Measurements from ENCODE around the gene CYLD.

The CYLD gene

DNA sequence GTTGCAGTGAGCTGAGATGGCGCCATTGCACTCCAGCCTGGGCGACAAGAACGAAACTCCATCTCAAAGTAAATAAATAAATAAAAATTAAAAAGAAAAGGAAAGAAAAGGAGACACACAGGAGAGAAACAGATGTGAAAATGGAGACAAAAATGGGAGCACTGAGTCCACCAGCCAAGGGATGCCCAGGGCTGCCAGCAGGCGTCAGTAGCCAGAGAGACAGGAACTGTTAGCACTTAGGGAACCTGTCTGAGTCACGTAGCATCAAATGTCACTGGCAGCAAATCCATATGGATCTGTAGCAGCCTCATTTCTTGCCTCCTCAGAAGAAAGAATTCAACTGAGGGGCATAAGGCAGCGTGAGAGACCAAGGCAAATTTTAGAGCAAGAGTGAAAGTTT is 79.7 kb downstream of the CYLD start:
- DNase-seq, result no peak
- no peak for ATAC-seq

DNA sequence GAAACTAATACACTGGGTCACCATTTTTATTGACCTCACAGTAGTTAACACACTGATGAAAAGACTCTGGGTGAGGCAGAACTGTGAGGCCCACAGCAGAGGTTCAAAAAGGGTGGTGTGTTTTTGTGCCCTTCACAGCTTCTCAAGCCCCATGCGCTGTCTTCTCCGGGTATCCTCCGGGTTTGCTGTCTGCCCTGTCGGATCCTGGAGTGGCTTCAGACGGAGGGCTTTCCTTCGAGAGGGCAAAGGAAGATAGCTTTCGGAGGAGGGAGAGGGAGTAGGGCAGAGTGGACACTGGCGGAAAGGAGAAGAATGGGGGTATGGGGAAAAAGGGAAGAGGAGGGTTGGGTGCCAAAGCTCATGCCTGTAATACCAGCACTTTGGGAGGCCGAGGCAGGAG is 80.8 kb downstream of the CYLD start:
- DNase-seq (no peak), ATAC-seq (no peak)

DNA sequence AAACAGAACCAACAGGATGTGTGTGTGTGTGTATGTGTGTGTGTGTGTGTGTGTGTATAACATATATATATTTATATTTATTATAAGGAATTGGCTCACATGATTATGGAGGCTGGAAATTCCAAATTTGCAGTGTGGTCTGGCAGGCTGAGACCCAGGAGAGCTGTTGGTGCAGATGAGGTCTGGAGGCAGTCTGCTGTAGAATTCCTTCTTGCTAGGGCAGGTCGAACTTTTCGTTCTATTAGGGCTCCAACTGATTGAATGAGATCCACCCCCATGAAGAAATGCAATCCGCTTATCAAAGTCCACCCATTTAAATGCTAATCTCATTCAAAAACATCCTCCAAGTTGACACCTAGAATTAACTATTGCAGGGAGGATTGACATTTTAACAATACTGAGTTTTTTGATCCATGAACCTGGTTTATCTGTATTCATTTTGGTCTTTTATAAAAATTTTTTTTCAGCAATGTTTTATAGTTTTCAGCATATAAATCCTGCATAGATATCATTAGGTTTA is 85.0 kb downstream of the CYLD start:
- ATAC-seq (no peak), DNase-seq (no peak)

DNA sequence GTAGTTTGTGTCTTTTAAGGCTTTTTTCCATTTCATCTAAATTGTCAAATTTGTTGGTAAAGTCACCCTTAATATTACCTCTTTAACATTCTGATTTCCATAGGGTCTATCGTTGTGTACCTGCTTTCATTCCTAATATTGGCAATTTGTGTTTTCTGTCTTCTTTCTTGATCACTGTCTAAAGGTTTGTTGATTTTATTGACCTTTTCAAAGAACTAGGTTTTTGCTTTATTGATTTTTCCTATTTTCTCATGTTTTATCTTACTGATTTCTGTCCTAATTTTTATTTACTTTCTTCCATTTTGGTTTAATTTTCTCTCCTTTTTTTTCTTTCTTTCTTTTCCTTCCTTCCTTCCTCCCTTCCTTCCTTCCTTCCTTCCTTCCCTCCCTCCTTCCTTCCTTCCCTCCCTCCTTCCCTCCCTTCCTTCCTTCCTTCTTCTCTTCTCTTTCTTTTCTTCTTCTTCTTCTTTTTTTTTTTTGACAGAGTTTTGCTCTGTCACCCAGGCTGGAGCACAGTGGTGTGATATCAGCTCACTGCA is 86.3 kb downstream of the CYLD start:
- ATAC-seq (no peak), DNase-seq (no peak)

DNA sequence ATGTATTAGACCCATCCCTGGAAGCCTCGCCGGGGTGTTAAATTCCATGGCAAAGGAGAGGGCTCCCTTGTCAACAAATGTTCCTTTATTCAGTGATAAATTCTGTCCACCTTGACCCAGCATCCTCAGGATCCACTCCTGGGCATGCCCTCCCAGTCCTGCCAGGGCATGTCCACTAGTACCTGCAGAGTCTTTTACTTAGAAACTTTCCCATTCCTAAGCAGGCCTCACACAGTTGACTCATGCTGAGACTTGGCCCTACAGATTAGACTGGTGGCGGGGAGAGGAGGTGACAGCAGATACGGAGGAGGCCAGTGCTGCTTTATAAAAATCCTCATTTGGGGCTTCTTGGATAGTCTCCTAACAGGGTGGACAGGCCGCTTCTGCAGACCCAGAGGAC is 88.8 kb downstream of the CYLD start:
- DNase-seq, result no peak
- ATAC-seq, result no peak

DNA sequence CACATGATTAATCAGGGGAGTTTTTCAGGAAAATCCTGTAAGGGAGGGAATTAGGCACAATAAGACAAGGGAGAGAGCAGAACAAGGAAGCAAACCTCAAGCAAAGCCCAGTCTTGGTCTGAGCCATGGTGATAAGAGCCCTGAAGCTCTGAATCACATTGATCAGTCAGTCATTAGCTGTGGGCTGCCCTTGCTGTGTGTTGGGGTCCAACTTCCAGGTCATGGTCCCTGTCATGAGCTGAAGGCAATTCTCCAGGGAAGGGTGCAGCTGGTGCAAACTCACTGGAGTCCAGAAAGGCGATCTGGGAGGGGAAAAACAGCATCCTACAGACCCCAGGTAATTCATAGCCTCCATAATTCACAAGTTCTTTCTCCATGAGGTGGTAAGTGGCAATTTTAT is 89.9 kb downstream of the CYLD start:
- ATAC-seq (no peak), DNase-seq (no peak)

DNA sequence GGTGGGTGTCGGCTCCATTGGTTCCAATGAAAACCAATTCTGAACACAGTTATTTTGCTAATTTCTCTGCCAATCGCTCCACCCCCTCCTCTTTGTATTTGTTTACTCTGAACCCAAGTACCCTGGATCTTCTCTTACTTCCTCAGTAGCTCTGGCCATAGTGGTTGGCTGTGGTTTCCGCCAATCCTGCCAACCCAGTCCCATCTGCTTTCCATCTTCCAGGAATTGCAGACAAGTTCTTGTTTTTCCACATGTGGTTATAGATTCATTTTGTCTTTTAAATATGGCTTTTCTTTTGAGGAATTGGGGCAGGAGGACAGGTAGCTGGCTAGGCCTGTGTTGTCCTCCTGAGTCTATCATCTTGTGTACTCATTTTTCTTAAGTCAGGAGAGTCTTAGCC is 92.0 kb downstream of the CYLD start:
- ATAC-seq (no peak), DNase-seq (no peak)

DNA sequence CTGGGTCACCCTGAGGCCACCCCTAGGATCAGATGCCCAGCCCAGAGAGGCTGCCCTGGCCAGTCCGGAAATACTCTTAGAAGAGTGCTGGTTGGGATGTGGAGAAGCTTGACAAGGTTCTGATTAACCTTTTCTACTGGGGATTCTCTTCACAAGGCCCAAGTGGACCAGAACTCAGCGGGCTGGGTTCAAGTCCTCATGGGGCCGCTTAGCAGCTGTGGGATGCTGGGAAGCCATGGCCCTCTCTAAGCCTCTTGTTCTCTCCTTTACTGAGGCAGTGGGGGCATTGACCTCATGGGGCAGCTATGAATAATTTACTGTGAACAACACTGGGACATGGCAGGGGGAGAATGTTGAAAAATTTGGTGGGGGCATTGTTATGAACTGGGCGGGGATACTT is 92.8 kb downstream of the CYLD start:
- ATAC-seq, result no peak

DNA sequence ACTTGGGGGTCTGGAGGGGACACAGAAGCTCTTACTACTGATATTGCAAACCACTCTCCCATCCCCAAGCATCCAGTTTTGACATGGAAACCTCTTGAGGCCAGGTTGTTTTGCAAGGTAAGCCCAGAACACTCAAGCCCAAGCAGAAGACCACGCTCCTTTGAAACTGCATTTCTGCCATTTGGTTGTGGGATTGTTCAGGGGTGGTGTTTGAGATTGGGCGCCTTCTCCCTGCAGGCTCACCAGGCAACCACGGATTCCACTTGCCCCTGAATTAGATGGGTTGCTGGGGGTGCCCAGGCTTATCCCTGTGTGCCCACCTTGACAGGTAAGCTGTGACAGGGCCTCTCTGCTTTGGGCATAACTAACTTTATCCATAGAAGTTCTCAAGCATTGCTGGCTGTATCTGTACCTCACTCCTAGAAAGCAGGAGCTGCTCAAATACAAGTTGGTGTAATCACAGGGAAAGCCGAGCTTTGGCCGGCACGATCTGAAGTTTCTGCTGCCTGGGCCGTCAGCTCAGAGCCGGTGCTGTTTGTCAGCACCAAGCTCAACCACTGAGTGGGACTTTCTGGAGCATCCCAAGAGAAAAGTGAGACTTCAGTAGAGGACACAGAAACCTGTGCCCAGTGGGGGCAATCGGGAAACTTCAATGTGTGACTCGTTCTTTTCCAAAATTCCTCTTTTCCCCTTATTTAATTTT is 93.6 kb downstream of the CYLD start:
- ATAC-seq (no peak), DNase-seq (no peak)

More for the DNA sequence above, 92.8 kb downstream of the CYLD start:
- no peak for DNase-seq

DNA sequence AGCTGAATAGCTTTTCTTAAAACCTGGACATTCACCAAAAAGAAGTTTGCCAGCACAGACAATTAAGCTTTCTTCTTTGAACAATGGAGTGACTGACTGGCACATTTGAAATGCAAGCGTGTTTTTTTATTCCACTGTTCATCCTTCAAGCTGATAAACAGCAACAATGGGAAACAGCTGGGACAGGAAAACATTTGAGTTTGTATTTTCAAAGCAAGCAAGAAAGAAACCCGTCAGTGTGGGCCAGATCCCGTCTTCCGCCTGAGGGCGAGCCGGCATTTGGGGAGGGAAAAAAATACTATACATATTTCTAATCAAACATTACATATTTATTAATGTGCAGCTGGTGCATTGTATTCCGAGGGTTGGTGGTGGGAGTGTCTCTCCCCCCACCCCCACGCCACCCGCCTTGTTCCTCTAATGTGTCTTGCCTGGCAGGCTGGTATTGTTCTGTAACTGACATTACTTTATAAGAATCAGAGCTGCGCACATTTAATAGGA is 94.3 kb downstream of the CYLD start:
- DNase-seq (no peak), ATAC-seq (no peak)

DNA sequence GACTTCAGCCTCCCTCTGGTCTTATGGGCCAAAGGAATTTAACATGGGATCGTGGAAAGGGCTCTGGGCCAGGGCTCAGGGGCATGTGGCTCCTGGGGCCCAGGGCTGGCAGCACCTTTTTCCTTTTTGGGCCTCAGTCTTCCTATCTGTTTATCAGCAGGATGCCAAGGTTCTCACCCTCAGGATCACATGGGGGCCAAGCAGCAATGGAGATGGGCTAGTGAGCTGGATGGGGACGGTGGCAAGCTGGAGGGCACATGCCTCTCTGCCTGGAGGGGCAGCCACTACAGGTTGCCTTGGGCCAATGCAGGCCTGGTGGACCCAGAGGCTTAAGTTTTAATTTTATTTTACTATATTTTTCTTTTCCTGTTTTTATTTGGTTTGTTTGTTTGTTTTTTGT is 95.4 kb downstream of the CYLD start:
- ATAC-seq (no peak), DNase-seq (no peak)

DNA sequence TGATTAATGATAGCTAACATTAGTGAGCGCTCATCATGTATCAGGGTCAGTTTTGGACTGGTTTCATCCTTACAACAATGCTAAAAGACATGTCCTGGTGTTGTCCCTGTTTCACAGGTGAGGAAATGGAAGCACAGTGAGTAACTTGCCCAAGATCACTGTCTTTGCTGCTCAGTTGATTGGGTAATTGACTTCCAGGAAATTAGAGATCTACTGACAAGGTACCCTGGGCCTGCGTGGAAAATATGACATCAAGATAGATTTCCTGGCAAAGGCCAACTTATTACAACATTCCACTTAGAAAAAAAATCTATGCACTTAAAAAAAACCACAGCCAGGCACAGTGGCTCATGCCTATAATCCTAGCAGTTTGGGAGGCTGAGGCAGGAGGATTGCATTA is 96.3 kb downstream of the CYLD start:
- DNase-seq (no peak), ATAC-seq (no peak)

DNA sequence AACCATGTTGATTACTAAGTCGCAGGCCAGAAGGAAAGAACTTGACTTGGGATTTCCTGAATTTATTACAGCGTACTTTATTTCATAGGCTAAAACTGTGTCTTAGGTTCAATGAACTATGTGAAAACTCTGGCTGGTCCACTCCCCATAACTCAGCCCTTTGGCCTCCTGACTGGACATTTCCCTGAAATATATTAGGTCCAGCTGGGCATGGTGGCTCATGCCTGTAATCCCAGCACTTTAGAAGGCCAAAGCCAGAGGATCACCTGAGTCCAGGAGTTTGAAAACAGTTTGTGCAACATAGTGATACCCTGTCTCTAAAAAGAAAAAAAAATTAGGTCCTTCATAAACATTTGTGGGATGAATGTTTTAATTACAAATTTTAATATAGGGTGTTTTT is 97.0 kb downstream of the CYLD start:
- ATAC-seq, result no peak
- no peak for DNase-seq

DNA sequence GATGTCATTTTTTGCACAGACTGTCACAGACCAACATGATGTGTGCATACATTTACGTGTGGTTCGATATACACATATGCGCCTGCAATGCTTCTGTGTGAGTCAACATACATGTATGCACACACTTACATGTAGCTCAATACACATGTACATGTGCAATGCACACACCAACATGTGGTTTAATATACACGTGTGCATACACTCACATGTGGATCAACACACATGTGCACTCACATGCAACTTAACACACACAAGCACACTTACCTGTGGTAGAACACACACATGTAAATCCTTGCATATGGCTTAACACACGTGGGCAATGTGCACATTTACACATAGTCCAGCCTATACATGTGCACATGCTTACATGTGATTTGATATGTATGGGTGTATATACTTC is 97.5 kb downstream of the CYLD start:
- ATAC-seq (no peak), DNase-seq (no peak)

DNA sequence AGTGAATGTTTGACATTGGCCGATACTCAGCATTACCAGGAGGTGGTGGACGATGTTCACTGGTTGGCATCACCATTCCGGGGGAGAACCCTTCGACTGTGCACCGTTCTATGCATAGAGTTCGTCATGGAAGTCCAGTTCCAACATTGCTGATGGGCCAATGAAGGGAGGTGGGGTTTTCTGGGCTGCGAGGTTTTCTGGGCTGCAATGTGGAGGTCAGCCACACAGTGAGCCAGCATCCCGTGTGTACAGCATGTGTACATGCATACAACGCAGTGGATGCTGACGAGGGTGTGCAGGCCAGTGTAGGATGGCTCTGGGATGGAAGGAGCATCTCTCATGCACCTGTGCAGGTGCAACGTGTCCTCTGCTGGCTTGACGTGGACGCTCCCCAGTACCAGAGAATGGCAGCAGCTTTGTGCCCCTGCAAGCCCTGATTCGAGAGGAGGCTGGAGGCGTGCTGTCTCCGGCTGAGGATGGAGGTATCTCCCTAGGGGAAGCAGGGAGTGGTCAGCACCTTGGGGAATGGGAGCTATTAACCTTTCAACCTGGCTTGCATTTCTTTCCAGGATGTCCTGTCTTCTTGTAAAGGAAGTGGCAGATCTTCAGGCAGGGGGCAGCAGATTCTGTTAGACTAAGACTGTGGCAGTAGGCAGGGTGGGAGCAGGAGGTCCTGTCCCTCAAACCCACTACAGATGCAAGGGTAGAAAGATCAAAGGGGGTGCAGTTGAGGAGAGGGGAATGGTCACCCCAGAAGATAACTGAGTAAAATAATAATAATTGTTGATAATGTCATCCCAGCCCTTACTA is 98.2 kb downstream of the CYLD start:
- DNase-seq (no peak), ATAC-seq (no peak)

DNA sequence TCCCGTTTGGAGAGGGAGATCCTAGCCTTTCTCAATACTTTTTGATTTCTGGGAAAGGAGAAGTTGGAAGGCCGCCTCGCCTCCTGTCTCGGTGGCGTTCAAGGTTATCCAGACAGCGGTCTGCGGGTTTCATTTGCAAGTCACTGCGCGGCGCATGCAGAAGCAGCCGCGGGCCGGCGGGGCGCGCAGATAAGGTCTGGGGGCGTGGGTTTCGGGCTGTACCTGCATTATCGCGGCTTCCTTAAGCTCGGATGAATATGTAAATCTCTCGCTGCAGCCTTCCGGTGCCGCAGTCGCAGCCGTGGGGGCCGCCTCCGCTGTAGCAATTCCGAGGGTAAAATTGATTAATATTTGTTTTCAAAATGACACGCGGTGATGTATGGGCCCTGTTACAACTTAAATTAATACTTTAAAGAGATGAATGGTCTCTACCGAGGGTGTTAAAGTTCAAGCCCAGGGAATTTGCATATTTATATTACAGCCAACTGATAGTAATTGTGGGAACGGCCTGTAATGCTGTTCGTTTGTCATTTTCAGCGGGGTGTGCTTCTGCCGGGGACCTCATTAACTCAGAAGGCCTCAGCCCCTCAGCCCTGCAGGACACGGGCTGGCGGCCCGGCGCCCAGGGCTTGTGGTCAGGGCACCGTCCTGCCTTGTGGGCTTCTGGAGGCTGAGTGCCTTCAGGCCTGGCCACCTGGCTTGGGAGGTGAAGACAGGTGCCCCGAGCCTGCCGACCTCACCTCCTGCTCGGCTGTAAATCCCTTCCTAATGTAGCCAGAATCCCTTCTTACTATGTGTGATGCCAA is 99.4 kb downstream of the CYLD start:
- ATAC-seq (peak; percentile 41), DNase-seq (peak; percentile 53)

DNA sequence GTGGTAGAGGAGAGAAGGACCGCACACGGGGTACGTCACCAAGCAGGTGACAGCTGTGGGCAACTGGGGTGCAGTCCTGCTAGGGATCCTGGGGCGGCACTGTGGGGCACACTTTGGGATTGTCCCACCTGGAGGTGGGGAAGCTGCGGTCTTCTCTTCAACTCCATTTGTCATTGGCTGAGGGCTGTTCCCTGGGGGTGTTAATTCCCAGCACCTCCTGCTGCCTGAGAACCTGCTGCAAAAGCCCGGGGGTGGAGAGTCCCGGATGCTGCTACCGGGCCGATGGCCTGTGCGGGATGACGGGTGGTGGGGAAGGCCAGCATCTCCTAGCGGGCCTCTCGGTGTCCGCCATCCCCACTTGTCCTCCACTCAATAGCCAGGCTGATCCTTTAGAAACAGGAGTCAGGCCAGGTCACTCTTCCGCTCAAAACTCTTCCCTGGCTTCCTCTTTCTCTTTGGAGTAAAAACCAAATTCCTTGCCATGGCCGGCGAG is 100.2 kb downstream of the CYLD start:
- DNase-seq, result no peak
- ATAC-seq, result no peak

DNA sequence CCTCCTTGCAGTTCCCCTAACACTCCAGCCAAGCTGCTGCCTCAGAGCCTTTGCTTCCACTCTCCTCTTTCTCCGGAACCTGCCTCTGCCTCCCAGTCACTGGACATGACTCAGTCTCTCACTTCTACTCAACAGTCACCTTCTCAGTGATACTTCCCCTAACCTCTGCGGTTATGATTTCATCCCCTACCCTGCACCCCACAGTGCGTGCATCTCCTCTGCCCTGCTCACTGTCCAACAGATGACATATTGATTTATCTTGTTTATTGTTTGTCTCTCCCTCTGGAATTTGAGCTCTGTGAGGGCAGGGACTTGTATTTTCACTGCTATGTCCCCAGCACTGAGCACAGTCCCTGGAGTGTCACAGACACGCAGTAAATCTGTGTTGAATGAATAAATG is 100.7 kb downstream of the CYLD start:
- ATAC-seq (peak; percentile 76), DNase-seq (peak; percentile 7)

DNA sequence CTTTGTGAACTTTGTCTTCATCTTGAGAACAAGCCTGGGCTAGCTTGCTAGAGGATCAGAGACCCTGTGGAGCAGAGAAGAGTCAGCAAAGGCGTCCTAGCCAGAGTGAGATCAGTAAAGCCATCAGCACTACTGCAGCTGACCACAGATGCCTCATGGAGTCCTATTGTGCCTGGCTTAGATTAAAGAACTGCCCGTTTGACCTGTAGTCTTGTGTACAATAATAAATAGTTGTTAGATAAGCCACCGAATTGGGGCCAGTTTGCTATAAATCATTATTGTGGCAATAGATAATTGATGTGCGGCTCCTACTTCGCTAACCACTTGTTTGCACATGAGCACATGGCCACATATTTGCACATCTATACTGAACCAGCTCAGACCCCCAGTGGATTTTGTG is 103.0 kb downstream of the CYLD start:
- ATAC-seq (no peak), DNase-seq (no peak)

DNA sequence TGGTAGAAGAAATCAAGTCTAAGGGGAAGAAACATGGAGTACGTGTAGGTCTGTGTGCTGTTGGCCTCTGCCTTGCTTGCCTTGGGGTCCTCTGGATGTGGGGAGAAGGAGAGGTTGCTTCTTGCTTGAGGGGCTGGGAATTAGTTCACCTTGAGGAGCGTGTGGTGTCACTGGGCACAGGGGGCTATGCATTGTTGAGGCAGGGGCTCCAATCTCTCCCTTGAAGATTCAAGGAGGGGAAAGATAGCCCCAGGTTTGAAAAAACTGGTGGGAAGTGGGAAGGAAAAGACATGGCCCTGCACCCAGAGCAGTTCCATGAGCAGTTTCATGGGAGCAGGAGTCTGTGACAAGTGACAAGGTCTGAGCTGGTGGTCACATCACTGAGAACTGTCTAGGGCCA is 103.4 kb downstream of the CYLD start:
- ATAC-seq, result no peak
- DNase-seq, result no peak

DNA sequence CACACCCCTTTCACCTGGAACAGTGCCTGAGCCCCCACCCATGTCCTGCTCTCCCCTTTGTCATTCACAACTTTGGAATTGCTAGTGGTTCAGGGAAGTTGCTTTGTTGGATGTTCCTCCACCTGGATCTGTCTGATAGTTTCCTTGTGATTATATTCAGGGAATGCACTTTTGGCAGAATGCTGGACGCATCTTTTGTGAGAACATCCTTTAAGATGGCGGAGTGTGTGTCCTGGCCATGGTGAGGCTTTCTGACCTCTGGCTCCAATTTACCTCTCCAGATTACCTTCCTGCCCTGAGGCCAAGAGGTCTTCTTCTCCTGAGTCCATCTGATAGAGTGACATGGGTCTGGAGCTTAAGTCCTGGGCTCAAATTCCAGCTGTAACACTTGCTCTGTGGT is 104.6 kb downstream of the CYLD start:
- ATAC-seq, result no peak

DNA sequence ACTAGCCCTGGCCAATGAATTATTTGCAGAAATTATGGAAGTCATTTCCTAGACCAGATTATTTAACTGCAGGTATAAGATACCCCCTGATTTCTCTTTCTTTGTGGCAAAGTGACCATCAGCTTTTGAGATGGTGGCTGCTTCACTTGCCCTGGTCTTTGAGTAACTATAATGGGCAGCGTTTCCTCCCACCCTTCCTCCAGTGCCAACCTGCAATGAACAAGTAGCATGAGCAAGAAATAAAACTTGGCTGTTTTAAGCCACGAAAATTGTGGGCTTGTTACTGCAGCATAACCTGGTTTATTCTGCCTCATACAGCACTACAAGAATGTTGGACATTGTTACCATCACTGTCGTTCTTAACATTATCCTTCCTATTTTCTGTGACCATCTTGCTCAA is 105.3 kb downstream of the CYLD start:
- no peak for ATAC-seq
- DNase-seq, result no peak

More for the DNA sequence above, 104.6 kb downstream of the CYLD start:
- DNase-seq, result no peak
